Neuronal stem cell (in vitro differentiated cells): ENCODE data around the gene CCDC15.

Source experiments
- DNase-seq: peaks from one replicate; pipeline ENCODE4 v3.0.0-alpha.2; 2013; ENCODE audit warnings: low spot score
- H2AFZ ChIP-seq: one replicate; pipeline ENCODE4 v1.6.1; 2013; ENCODE audit warnings: mild to moderate bottlenecking, low read length, inconsistent platforms
- H2AK5ac ChIP-seq: 2 replicates; pipeline ENCODE4 v1.6.1; 2013; ENCODE audit warnings: low read depth, mild to moderate bottlenecking, inconsistent platforms, low read length, moderate library complexity, mixed read lengths
- H2BK120ac ChIP-seq: 2 replicates; pipeline ENCODE4 v1.6.1; 2013; ENCODE audit warnings: low read depth, mild to moderate bottlenecking, inconsistent platforms, low read length, moderate library complexity, mixed read lengths
- H2BK12ac ChIP-seq: one replicate; pipeline ENCODE4 v1.6.1; 2013; ENCODE audit warnings: low read length, inconsistent platforms
- H2BK15ac ChIP-seq: 2 replicates; pipeline ENCODE4 v1.6.1; 2013; ENCODE audit warnings: mild to moderate bottlenecking, low read length, inconsistent platforms, mixed read lengths
- H2BK5ac ChIP-seq: one replicate; pipeline ENCODE4 v1.6.1; 2013; ENCODE audit warnings: inconsistent platforms, mild to moderate bottlenecking, low read length, moderate library complexity
- H3K14ac ChIP-seq: one replicate; pipeline ENCODE4 v1.6.1; 2013; ENCODE audit warnings: low read length, inconsistent platforms
- H3K18ac ChIP-seq: 2 replicates; pipeline ENCODE4 v1.6.1; 2013; ENCODE audit warnings: low read length, inconsistent platforms
- H3K23ac ChIP-seq: 2 replicates; pipeline ENCODE4 v1.6.1; 2013; ENCODE audit warnings: low read depth, mild to moderate bottlenecking, mixed read lengths, low read length, inconsistent platforms; ENCODE audit not compliant: poor library complexity
- H3K27ac ChIP-seq: replicated peaks from 3 replicates; pipeline ENCODE4 v1.5.1; 2013; ENCODE audit warnings: low read length, inconsistent platforms
- H3K27me3 ChIP-seq, 3 experiments: 2 replicates each; pipeline ENCODE4 v1.6.1; 2013; ENCODE audit warnings: low read length in 3 of 3, mild to moderate bottlenecking in 2 of 3, inconsistent platforms in 1 of 3, low read depth in 1 of 3, mixed read lengths in 1 of 3, moderate library complexity in 1 of 3; ENCODE audit not compliant: control insufficient read depth in 3 of 3, insufficient read depth in 3 of 3
- H3K36me3 ChIP-seq, 2 donors: replicated peaks in 1 of 2; 2 replicates each; pipeline ENCODE4 v1.6.1; 2013; ENCODE audit warnings: low read length in 2 of 2; ENCODE audit not compliant: control insufficient read depth in 2 of 2, insufficient read depth in 2 of 2
- H3K4ac ChIP-seq: 2 replicates; pipeline ENCODE4 v1.6.1; 2013; ENCODE audit warnings: inconsistent platforms, mild to moderate bottlenecking, low read length, moderate library complexity
- H3K4me1 ChIP-seq, 2 donors: 1 replicate in 1 of 2; 2 replicates in 1 of 2; pipeline ENCODE4 v1.6.1; 2013; ENCODE audit warnings: low read length in 2 of 2, low read depth in 1 of 2; ENCODE audit not compliant: control insufficient read depth in 2 of 2, insufficient read depth in 1 of 2
- H3K4me2 ChIP-seq: one replicate; pipeline ENCODE4 v1.6.1; 2013; ENCODE audit warnings: mild to moderate bottlenecking, low read length, inconsistent platforms; ENCODE audit not compliant: insufficient read depth, poor library complexity, severe bottlenecking
- H3K4me3 ChIP-seq, 2 donors: 2 replicates each; pipeline ENCODE4 v1.5.1; 2013; ENCODE audit warnings: low read length in 2 of 2, mild to moderate bottlenecking in 2 of 2, inconsistent platforms in 1 of 2, moderate library complexity in 1 of 2
- H3K79me1 ChIP-seq: one replicate; pipeline ENCODE4 v1.6.1; 2013; ENCODE audit warnings: low read depth, mild to moderate bottlenecking, inconsistent platforms, low read length, moderate library complexity
- H3K9ac ChIP-seq: one replicate; pipeline ENCODE4 v1.6.1; 2013; ENCODE audit warnings: mild to moderate bottlenecking, low read depth, low read length, inconsistent platforms; ENCODE audit not compliant: poor library complexity
- H3K9me3 ChIP-seq, 2 donors: replicated peaks in 1 of 2; 2 replicates each; pipeline versions ENCODE3 to v1.6.1; 2013; ENCODE audit warnings: low read length in 2 of 2, mild to moderate bottlenecking in 2 of 2, inconsistent platforms in 1 of 2, low read depth in 1 of 2, mixed read lengths in 1 of 2, moderate library complexity in 1 of 2; ENCODE audit not compliant: control insufficient read depth in 2 of 2, insufficient read depth in 1 of 2
- H4K8ac ChIP-seq: one replicate; pipeline ENCODE4 v1.6.1; 2013; ENCODE audit warnings: low read depth, mild to moderate bottlenecking, inconsistent platforms, low read length, moderate library complexity
- H4K91ac ChIP-seq: one replicate; pipeline ENCODE4 v1.6.1; 2013; ENCODE audit warnings: low read length, low read depth, mild to moderate bottlenecking, inconsistent platforms; ENCODE audit not compliant: poor library complexity
- WGBS, 2 donors: extraction: QIAGEN DNeasy Blood & Tissue Kit; methylation state at CpG; one replicate each; pipeline ENCODE4 v1.1.7; 2013; ENCODE audit warnings: missing lambda C conversion rate in 2 of 2, mixed read lengths in 1 of 2; ENCODE audit not compliant: insufficient read length in 2 of 2, insufficient replicate concordance in 1 of 2; ENCODE audit errors: extremely low coverage in 2 of 2; 5-methylcytosine and 5-hydroxymethylcytosine counted together

Gene CCDC15

GRCh38 chr11:125078016-125078415 is 124.0 kb downstream of the CCDC15 start:
- H3K9me3 ChIP-seq = peaks cover 0 to 2% of the 10 kb centered on the region in 2 donors
- H3K36me3 ChIP-seq = no peaks in the 10 kb centered on the region
- no peak overlapping the region for H2AFZ ChIP-seq
- no peak overlapping the region for H2BK5ac ChIP-seq
- H2BK15ac ChIP-seq = no peak overlapping the region
- peak overlapping the region; percentile 12 for H3K23ac ChIP-seq
- no peak overlapping the region for H3K14ac ChIP-seq
- no peaks in the 10 kb centered on the region for H3K79me1 ChIP-seq
- no peak overlapping the region for H3K4me2 ChIP-seq
- H3K27me3 ChIP-seq = peaks cover 0 to 4% (median 0%) of the 10 kb centered on the region in 3 experiments
- WGBS, 2 donors = no CpG with 5 or more reads among the region's 11 CpGs
- H2AK5ac ChIP-seq = no peak overlapping the region
- H3K4me1 ChIP-seq = peaks cover 5 to 6% of the 10 kb centered on the region in 2 donors
- no peak overlapping the region for H3K4me3 ChIP-seq
- no peak overlapping the region for H3K4ac ChIP-seq
- H3K9ac ChIP-seq = no peak overlapping the region
- no peak for DNase-seq
- no peak overlapping the region for H3K27ac ChIP-seq
- no peak overlapping the region for H4K8ac ChIP-seq
- H4K91ac ChIP-seq = no peak overlapping the region
- no peak overlapping the region for H2BK12ac ChIP-seq
- H3K18ac ChIP-seq = peak overlapping the region; percentile 13
- H2BK120ac ChIP-seq = no peak overlapping the region

DNA sequence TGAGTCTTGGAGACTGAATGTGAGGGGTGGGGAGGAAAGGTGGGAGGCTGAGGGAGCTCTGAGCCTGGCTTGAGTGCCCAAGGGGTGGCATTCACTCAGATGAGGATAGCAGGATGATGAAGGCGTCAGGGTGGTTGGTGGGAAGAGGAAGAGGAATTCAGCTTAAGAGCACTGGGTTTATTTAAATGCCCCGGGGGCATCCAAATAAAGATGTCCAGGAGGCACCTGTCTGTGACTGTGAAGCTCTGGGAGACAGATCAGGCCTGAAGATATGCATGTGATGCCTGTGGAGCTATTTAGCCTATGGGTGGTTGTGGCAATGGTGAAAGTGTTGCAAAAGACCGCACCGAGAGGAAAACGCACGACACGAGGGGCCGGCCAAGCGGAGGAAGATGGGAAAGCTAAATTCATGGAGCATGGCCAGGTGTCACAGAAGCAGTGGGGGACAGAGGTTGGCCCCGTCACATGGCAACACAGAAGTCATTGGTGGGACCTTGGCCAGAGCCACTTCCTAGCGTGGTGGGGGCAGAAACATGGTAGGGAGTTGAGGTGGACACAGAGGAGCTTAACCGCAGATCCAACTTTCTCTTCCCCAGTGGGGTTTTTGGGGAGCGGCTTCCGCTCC is 124.6 kb downstream of the CCDC15 start:
- Histone ChIP-seq H3K36me3 (no peaks in the 10 kb centered on the region), H2BK120ac (no peak overlapping the region), H2BK5ac (no peak overlapping the region), H2BK12ac (no peak overlapping the region), H3K27ac (no peak overlapping the region), H3K9me3 (peaks cover 0 to 2% of the 10 kb centered on the region in 2 donors), H3K4me2 (no peak overlapping the region), H3K4me3 (no peak overlapping the region), H2AK5ac (no peak overlapping the region), H3K4me1 (peaks cover 5 to 12% of the 10 kb centered on the region in 2 donors), H2BK15ac (no peak overlapping the region), H3K4ac (no peak overlapping the region), H2AFZ (no peak overlapping the region), H3K79me1 (no peaks in the 10 kb centered on the region), H3K9ac (no peak overlapping the region), H3K18ac (no peak overlapping the region), H3K27me3 (peaks cover 0 to 4% (median 0%) of the 10 kb centered on the region in 3 experiments), H4K91ac (no peak overlapping the region), H3K14ac (no peak overlapping the region), H4K8ac (no peak overlapping the region), H3K23ac (no peak overlapping the region)
- no peak for DNase-seq
- no CpG with 5 or more reads among the region's 14 CpGs for WGBS, 2 donors

DNA sequence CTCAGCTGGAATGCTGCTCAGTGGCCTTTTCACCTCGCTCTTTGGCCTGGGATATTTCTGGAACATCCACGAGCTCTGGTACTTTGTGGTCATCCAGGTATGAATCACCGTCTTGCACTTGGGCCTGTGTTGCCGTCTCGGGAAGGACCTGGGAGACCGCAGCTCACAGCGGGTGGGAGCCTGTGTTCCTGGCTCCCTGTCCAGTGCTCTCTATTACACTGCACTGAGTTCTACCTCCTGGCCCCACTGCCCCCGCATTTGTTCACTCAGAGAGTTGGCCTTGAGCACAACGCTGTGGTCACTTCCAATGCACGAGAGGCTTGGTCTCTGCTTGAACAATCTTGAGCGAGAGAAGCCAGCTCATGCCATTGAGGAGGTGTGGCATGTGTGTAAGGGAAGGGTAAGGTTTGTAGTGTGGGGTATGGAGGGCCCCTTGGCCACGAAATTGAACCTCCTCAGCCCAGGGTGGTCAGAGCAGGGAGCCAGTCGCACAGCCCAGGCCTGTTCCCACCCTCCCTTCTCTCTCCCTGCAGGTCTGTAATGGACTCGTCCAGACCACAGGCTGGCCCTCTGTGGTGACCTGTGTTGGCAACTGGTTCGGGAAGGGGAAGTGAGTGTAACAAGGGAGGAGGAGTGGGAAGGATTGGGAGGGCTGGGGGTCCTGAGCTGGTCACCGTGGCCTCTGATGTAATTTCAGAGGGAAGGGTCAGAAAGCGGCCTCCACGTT is 125.3 kb downstream of the CCDC15 start:
- H3K18ac ChIP-seq = peak overlapping the region; percentile 60
- no peaks in the 10 kb centered on the region for H3K36me3 ChIP-seq
- no peak overlapping the region for H2BK120ac ChIP-seq
- H3K4me1 ChIP-seq = peaks cover 5 to 12% of the 10 kb centered on the region in 2 donors
- H3K79me1 ChIP-seq = no peaks in the 10 kb centered on the region
- H2AFZ ChIP-seq = no peak overlapping the region
- H3K4me3 ChIP-seq = no peak overlapping the region
- no peak overlapping the region for H2BK5ac ChIP-seq
- H2BK15ac ChIP-seq = no peak overlapping the region
- no peak overlapping the region for H3K9ac ChIP-seq
- no peak overlapping the region for H3K4ac ChIP-seq
- no peak overlapping the region for H4K8ac ChIP-seq
- H3K14ac ChIP-seq = peak overlapping the region; percentile 56
- DNase-seq = no peak
- H3K23ac ChIP-seq = peak overlapping the region; percentile 3
- no peak overlapping the region for H3K27ac ChIP-seq
- WGBS, 2 donors = no CpG with 5 or more reads among the region's 18 CpGs
- peaks cover 0 to 2% of the 10 kb centered on the region in 2 donors for H3K9me3 ChIP-seq
- H4K91ac ChIP-seq = no peak overlapping the region
- no peak overlapping the region for H3K4me2 ChIP-seq
- H2AK5ac ChIP-seq = no peak overlapping the region
- H2BK12ac ChIP-seq = no peak overlapping the region
- H3K27me3 ChIP-seq = no peaks in the 10 kb centered on the region

DNA sequence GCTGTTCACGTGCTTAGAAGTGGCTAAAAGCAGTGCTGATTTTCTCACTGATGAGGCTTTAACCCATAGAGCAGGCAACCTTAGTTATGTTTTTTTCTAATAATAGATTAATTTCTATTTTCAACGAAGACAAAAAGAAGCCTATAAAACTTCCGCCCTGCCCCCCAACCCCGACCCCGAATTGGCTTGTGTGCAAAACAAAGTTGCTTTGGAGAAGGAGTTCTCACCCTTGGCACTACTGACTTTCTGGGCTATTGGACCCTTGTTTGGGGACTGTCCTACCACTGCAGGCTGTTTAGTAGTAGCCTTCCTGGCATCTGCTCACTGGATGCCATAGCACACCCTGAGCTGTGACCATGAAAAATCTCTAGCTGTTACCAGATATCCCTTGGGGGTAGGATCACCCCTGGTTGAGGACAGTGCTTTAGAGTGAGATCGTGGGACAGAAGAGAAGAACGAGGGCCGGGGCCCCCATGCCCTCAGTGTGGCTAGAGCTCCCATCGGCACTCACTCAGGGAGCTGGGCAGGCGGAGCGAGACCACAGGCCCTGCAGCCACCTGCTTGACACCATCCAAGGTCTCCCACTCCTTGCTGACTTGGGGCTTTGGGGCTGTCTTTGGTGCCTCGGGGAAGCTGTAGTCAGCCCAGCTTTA is 126.0 kb downstream of the CCDC15 start:
- H2AFZ ChIP-seq = no peak overlapping the region
- no peak overlapping the region for H3K14ac ChIP-seq
- no peak overlapping the region for H3K4ac ChIP-seq
- H3K4me2 ChIP-seq = no peak overlapping the region
- no peak overlapping the region for H3K9ac ChIP-seq
- no peaks in the 10 kb centered on the region for H3K36me3 ChIP-seq
- H2BK15ac ChIP-seq = no peak overlapping the region
- no peaks in the 10 kb centered on the region for H3K27me3 ChIP-seq
- no peak overlapping the region for H2BK120ac ChIP-seq
- H3K18ac ChIP-seq = peak overlapping the region; percentile 25
- H4K91ac ChIP-seq = no peak overlapping the region
- no peak overlapping the region for H3K27ac ChIP-seq
- no peak overlapping the region for H4K8ac ChIP-seq
- H3K4me3 ChIP-seq = no peak overlapping the region
- H3K23ac ChIP-seq = peak overlapping the region; percentile 46
- H3K4me1 ChIP-seq = peaks cover 5 to 12% of the 10 kb centered on the region in 2 donors
- DNase-seq = no peak
- no peaks in the 10 kb centered on the region for H3K79me1 ChIP-seq
- no peak overlapping the region for H2BK12ac ChIP-seq
- no CpG with 5 or more reads among the region's 12 CpGs for WGBS, 2 donors
- no peak overlapping the region for H2BK5ac ChIP-seq
- no peak overlapping the region for H2AK5ac ChIP-seq
- peaks cover 0 to 2% of the 10 kb centered on the region in 2 donors for H3K9me3 ChIP-seq
